ENCODE results near the gene RAB3IL1.

- TF ChIP-seq CTCF (IDR thresholded peaks at IDR 0.05) (no peak), POLR2A (IDR thresholded peaks at IDR 0.05) (no peak)
These were observed 3.5 kb downstream of the RAB3IL1 start for GRCh38 chr11:61913699-61914395.

All from Peyer's patch (tissue), 4 donors.